HCEC 1CT (cell line): ENCODE results near the gene ITIH2.
"Not testable (repeated sequence)": the region's sequence is repeated elsewhere in the genome, so short reads cannot be mapped to it uniquely, and the experiment has no call there.

Experiments
- DNase-seq: peaks from one replicate; pipeline ENCODE4 v3.0.0-alpha.2; 2017

ITIH2 gene

GRCh38 chr10:7752251-7752650, 49.1 kb downstream of the ITIH2 start:
- no peak for DNase-seq

- no peak for DNase-seq
Observed at GRCh38 chr10:7755103-7755502, 52.0 kb downstream of the ITIH2 start.

- DNase-seq, result peak; percentile 35
Observed at GRCh38 chr10:7756360-7756992, 53.4 kb downstream of the ITIH2 start.

GRCh38 chr10:7763929-7764328, 60.8 kb downstream of the ITIH2 start:
- no peak for DNase-seq

GRCh38 chr10:7766241-7766640, 63.1 kb downstream of the ITIH2 start:
- no peak for DNase-seq

- peak; percentile 97 for DNase-seq
Observed at GRCh38 chr10:7767209-7767608, 64.1 kb downstream of the ITIH2 start.

- DNase-seq, result no peak
Observed at GRCh38 chr10:7768417-7768816, 65.3 kb downstream of the ITIH2 start.

GRCh38 chr10:7773845-7774801, 71.0 kb downstream of the ITIH2 start:
- DNase-seq, result no peak

GRCh38 chr10:7776777-7777176, 73.7 kb downstream of the ITIH2 start:
- no peak for DNase-seq

GRCh38 chr10:7782194-7782593, 79.1 kb downstream of the ITIH2 start:
- DNase-seq, result not testable (repeated sequence)

- no peak for DNase-seq
Observed at GRCh38 chr10:7786430-7786829, 83.3 kb downstream of the ITIH2 start.

- DNase-seq, result peak; percentile 22
Observed at GRCh38 chr10:7787150-7787856, 84.2 kb downstream of the ITIH2 start.

GRCh38 chr10:7787857-7788638, 84.9 kb downstream of the ITIH2 start, which contains the start of the genes ATP5F1C and KIN:
Gene ATP5F1C, plus strand, starts transcription at chr10:7788177. Its CDS starts 31 bp downstream, at chr10:7788208.
Gene KIN, minus strand, starts transcription at chr10:7787993. Its CDS starts 60 bp downstream, at chr10:7787933.
- DNase-seq, result peak; percentile 94

GRCh38 chr10:7788639-7789286, 85.6 kb downstream of the ITIH2 start:
- no peak for DNase-seq

- DNase-seq, result peak; percentile 15
Observed at GRCh38 chr10:7789390-7789789, 86.3 kb downstream of the ITIH2 start.

- no peak for DNase-seq
Observed at GRCh38 chr10:7792541-7792940, 89.4 kb downstream of the ITIH2 start.

GRCh38 chr10:7794251-7795026, 91.3 kb downstream of the ITIH2 start:
- DNase-seq, result no peak

- DNase-seq, result no peak
Observed at GRCh38 chr10:7795605-7796004, 92.5 kb downstream of the ITIH2 start.

- peak; percentile 94 for DNase-seq
Observed at GRCh38 chr10:7797582-7797981, 94.5 kb downstream of the ITIH2 start.
